Uterus (tissue), 2 donors: ENCODE data around the gene SLC22A23.

ENCODE experiments used
- CTCF ChIP-seq, 4 experiments: fragments of 200-600 bp in 2 of 4; fragments of 450-650 bp in 2 of 4; sonication (generic) in 2 of 4; IDR thresholded peaks; one replicate each; pipeline ENCODE4 v1.5.1; 2016 to 2019; ENCODE audit warnings: antibody characterized with exemption in 4 of 4, mild to moderate bottlenecking in 2 of 4, moderate library complexity in 1 of 4
- POLR2A ChIP-seq, 2 donors: fragments of 450-650 bp; IDR thresholded peaks; one replicate each; pipeline ENCODE4 v1.6.1; 2016; ENCODE audit warnings: antibody characterized with exemption in 2 of 2, mild to moderate bottlenecking in 1 of 2, moderate library complexity in 1 of 2

- no peak for TF ChIP-seq CTCF (IDR thresholded peaks at IDR 0.05)
- TF ChIP-seq POLR2A (IDR thresholded peaks at IDR 0.05) = no peak
Observed at GRCh38 chr6:3489961-3490624, 33.2 kb upstream of the SLC22A23 start.
